Stimulated activated CD4-positive, alpha-beta T cell treated with anti-CD3 and anti-CD28 coated beads, Interleukin-1b, Interleukin-23, amount 100 ng/mL, for 4 hours (primary cell): ENCODE measurements around the gene OCA2.

ENCODE experiments used
- DNase-seq, 2 donors: peaks; one replicate each; pipeline ENCODE4 v3.0.0-alpha.2; 2020; ENCODE audit warnings: low read depth in 2 of 2

The OCA2 gene

GRCh38 chr15:27847775-27848710 is 251.1 kb downstream of the OCA2 start:
- no peak for DNase-seq

GRCh38 chr15:27846722-27847395 is 252.3 kb downstream of the OCA2 start:
- DNase-seq, result no peak

GRCh38 chr15:27845535-27846369 is 253.4 kb downstream of the OCA2 start:
- no peak for DNase-seq

- no peak for DNase-seq
Measured at GRCh38 chr15:27844018-27844666, 255.0 kb downstream of the OCA2 start.

GRCh38 chr15:27843146-27843545 is 256.0 kb downstream of the OCA2 start:
- DNase-seq, result no peak

- no peak for DNase-seq
Measured at GRCh38 chr15:27842526-27842925, 256.6 kb downstream of the OCA2 start.

- DNase-seq, result no peak
Measured at GRCh38 chr15:27835233-27835939, 263.7 kb downstream of the OCA2 start.

- DNase-seq, result no peak
Measured at GRCh38 chr15:27834684-27835083, 264.4 kb downstream of the OCA2 start.

- no peak for DNase-seq
Measured at GRCh38 chr15:27833974-27834373, 265.1 kb downstream of the OCA2 start.

- no peak for DNase-seq
Measured at GRCh38 chr15:27833178-27833577, 265.9 kb downstream of the OCA2 start.

- DNase-seq, result no peak
Measured at GRCh38 chr15:27832237-27832596, 266.9 kb downstream of the OCA2 start.

GRCh38 chr15:27831384-27832236 is 267.5 kb downstream of the OCA2 start:
- DNase-seq, result no peak

- DNase-seq, result no peak
Measured at GRCh38 chr15:27828746-27829145, 270.4 kb downstream of the OCA2 start.

GRCh38 chr15:27826902-27827714 is 272.0 kb downstream of the OCA2 start:
- no peak for DNase-seq

- DNase-seq, result no peak
Measured at GRCh38 chr15:27826411-27826810, 272.7 kb downstream of the OCA2 start.

GRCh38 chr15:27824841-27825422 is 274.2 kb downstream of the OCA2 start:
- DNase-seq, result no peak

GRCh38 chr15:27821273-27821672 is 277.8 kb downstream of the OCA2 start:
- no peak for DNase-seq

- no peak for DNase-seq
Measured at GRCh38 chr15:27820722-27821121, 278.4 kb downstream of the OCA2 start.

- DNase-seq, result no peak
Measured at GRCh38 chr15:27820232-27820631, 278.9 kb downstream of the OCA2 start.
